ENCODE results near the gene MAP2K5. TPM values are rescaled to one million over a fixed set of nuclear protein-coding genes. Genes with fewer than 3 reads are reported as not detected.

MAP2K5 gene
- total RNA-seq, 1 experiment from 2014 or later = 6.4 TPM

Small RNA genes lying within 50 kb of the gene (small RNA-seq; reads per million reads assigned to genes)
- 0.18 reads per million for gene RNU6-1

Other genes with a start within 250 kb of the MAP2K5 start
- 5.4 and 11.9 TPM in 2 replicates for gene C15orf61, start 21.6 kb upstream of the MAP2K5 start, total RNA-seq (2014; rRNA removed; shearing (Covaris generic))

All from HT1080 (cell line).